Endothelial cell of umbilical vein (primary cell): ENCODE measurements around the gene SSRP1.

Experiments
- EZH2 ChIP-seq: IDR thresholded peaks from 2 replicates; pipeline ENCODE4 v1.6.1; 2012; ENCODE audit warnings: borderline replicate concordance, low read depth, mild to moderate bottlenecking, moderate library complexity, low read length, inconsistent platforms; ENCODE audit not compliant: severe bottlenecking
- FOS ChIP-seq: IDR thresholded peaks from 2 replicates; pipeline ENCODE4 v1.6.1; 2011; ENCODE audit warnings: mild to moderate bottlenecking, low read length, moderate library complexity, borderline replicate concordance; ENCODE audit not compliant: insufficient read depth
- MYC ChIP-seq: IDR thresholded peaks from one replicate; pipeline ENCODE4 v1.6.1; 2011; ENCODE audit warnings: mild to moderate bottlenecking, low read depth, low read length
- POLR2A ChIP-seq: IDR thresholded peaks from 2 replicates; pipeline ENCODE4 v1.6.1; 2012; ENCODE audit warnings: low read depth, mild to moderate bottlenecking, control low read depth, low read length
- POLR2AphosphoS5 ChIP-seq: IDR thresholded peaks from 2 replicates; pipeline ENCODE4 v1.6.1; 2012; ENCODE audit warnings: low read depth, mild to moderate bottlenecking, control low read depth, low read length, moderate library complexity; ENCODE audit not compliant: insufficient read depth
- TF ChIP-seq, protein P1 (sequence below), 2 donors: IDR thresholded peaks; 1 replicate in 1 of 2; 2 replicates in 1 of 2; pipeline ENCODE4 v1.5.1; 2011; ENCODE audit warnings: low read length in 2 of 2, mild to moderate bottlenecking in 2 of 2, moderate library complexity in 2 of 2, control low read depth in 1 of 2, inconsistent platforms in 1 of 2, low read depth in 1 of 2; ENCODE audit not compliant: insufficient read depth in 1 of 2; ENCODE audit errors: extremely low read depth in 1 of 2

DNA sequence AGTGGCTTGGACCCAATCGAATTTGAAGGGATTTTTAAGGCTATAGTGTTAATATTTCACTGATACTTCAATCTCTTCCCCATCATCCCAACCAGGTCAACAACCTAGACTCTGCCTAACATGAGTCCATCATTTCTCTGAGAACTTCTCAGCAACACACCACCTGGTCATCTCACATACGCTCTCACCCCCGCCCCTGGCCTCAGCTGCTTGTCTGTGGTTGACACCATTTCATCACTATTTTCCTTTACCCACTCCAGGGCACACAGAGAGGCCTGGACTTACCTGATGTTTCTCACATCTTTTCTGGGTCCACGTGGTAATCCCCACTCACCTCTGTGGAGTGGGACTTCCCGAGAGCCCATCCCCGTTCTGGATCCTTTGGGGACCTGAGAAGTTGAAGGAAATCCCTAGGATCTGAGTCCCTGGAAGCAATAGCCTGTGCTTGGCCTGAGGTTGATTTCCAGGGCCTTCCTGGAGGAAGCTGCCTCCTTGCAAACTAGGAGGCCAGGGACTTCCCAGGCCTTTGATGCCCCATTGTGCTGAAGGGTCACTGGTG lies 5.6 kb upstream of the SSRP1 start:
- TF ChIP-seq POLR2AphosphoS5 (no peak), EZH2 (no peak), MYC (no peak), POLR2A (no peak), FOS (no peak)
- TF ChIP-seq, protein P1, sequence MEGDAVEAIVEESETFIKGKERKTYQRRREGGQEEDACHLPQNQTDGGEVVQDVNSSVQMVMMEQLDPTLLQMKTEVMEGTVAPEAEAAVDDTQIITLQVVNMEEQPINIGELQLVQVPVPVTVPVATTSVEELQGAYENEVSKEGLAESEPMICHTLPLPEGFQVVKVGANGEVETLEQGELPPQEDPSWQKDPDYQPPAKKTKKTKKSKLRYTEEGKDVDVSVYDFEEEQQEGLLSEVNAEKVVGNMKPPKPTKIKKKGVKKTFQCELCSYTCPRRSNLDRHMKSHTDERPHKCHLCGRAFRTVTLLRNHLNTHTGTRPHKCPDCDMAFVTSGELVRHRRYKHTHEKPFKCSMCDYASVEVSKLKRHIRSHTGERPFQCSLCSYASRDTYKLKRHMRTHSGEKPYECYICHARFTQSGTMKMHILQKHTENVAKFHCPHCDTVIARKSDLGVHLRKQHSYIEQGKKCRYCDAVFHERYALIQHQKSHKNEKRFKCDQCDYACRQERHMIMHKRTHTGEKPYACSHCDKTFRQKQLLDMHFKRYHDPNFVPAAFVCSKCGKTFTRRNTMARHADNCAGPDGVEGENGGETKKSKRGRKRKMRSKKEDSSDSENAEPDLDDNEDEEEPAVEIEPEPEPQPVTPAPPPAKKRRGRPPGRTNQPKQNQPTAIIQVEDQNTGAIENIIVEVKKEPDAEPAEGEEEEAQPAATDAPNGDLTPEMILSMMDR (IDR thresholded peaks at IDR 0.05; ENCODE audit: extremely low read depth in 1 of 2, insufficient read depth in 1 of 2, low read depth in 1 of 2, low read length in 2 of 2) = no peak
